ENCODE data around the gene SRMS.

DNA sequence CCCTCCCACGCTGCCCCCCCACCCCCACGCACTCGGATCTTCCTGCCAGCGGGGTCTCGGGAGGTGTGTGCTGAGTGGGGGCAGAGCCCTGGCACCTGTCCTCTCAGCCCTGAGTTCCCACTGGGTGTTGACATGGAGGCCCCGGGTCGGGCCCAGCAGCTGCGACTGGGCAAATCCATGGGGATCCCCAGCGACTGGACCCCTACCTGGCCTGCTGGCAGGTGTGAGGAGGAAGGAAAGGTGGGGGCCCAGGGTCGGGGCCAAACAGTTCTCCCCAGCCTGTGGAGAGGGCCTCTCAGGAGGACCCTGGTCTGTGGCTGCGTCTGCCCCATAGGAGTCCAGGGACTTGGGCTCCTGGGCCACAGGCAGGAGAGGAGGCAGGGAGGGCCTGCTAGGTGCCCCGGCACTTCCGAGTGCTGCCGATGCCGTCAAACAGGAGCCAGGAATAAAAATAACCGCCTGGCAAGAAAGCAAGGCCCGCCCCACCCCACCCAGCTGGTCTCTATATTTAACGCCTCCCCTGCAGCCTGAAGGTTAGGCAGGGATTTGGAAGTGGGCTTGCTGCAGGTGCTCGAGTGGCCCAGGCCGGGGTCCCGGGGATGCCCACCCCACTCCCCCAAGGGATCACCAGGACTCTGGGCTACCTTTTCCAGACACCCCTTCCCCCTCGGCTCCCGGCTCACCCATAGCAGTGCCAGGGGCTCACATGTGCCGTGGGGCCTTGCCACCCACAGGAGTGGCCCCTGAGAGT, 47.2 kb downstream of the SRMS start:
- TF ChIP-seq POLR2AphosphoS5 (IDR thresholded peaks at IDR 0.05), result no peak
- TF ChIP-seq POLR2A (IDR thresholded peaks at IDR 0.05), result no peak
- TF ChIP-seq, protein P1, sequence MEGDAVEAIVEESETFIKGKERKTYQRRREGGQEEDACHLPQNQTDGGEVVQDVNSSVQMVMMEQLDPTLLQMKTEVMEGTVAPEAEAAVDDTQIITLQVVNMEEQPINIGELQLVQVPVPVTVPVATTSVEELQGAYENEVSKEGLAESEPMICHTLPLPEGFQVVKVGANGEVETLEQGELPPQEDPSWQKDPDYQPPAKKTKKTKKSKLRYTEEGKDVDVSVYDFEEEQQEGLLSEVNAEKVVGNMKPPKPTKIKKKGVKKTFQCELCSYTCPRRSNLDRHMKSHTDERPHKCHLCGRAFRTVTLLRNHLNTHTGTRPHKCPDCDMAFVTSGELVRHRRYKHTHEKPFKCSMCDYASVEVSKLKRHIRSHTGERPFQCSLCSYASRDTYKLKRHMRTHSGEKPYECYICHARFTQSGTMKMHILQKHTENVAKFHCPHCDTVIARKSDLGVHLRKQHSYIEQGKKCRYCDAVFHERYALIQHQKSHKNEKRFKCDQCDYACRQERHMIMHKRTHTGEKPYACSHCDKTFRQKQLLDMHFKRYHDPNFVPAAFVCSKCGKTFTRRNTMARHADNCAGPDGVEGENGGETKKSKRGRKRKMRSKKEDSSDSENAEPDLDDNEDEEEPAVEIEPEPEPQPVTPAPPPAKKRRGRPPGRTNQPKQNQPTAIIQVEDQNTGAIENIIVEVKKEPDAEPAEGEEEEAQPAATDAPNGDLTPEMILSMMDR (IDR thresholded peaks at IDR 0.05), result no peak

Measured in gastroesophageal sphincter (tissue), 3 donors.